HG03565 (cell line): ENCODE data around the gene COL25A1.

ENCODE experiments used
- ATAC-seq: cut with Tn5 transposase; IDR thresholded peaks from one replicate; pipeline ENCODE4 v1.9.1; 2021; ENCODE audit warnings: mild to moderate bottlenecking, moderate library complexity; ENCODE audit not compliant: unreplicated experiment

COL25A1 gene

GRCh38 chr4:108783665-108784463 is 518.6 kb downstream of the COL25A1 start:
- ATAC-seq = no peak

GRCh38 chr4:108779958-108780357 is 522.5 kb downstream of the COL25A1 start:
- ATAC-seq = no peak

- ATAC-seq = no peak
Observed at GRCh38 chr4:108777388-108777787, 525.1 kb downstream of the COL25A1 start.

GRCh38 chr4:108775921-108776320 is 526.5 kb downstream of the COL25A1 start:
- ATAC-seq = no peak

GRCh38 chr4:108774809-108775530 is 527.5 kb downstream of the COL25A1 start:
- ATAC-seq = no peak

GRCh38 chr4:108772402-108772801 is 530.1 kb downstream of the COL25A1 start:
- ATAC-seq = no peak

GRCh38 chr4:108766058-108766457 is 536.4 kb downstream of the COL25A1 start:
- no peak for ATAC-seq

GRCh38 chr4:108763986-108764385 is 538.5 kb downstream of the COL25A1 start:
- ATAC-seq = no peak

- no peak for ATAC-seq
Observed at GRCh38 chr4:108763226-108763593, 539.2 kb downstream of the COL25A1 start.

- no peak for ATAC-seq
Observed at GRCh38 chr4:108762559-108763225, 539.8 kb downstream of the COL25A1 start, which contains the start of gene ETNPPL. TSS of gene ETNPPL (minus strand) at chr4:108763053. CDS start at chr4:108762898, 155 bp downstream.
